GM23248 (cell line): ENCODE measurements around the gene SEZ6L2.

Experiments
- EZH2 ChIP-seq: fragments of 200-600 bp; sonication (generic); IDR thresholded peaks from 2 replicates; pipeline ENCODE4 v1.6.1; 2018; ENCODE audit warnings: antibody characterized with exemption, mild to moderate bottlenecking; ENCODE audit not compliant: insufficient read depth, poor library complexity, severe bottlenecking
- EZH2phosphoT487 ChIP-seq: fragments of 200-600 bp; sonication (generic); IDR thresholded peaks from 2 replicates; pipeline ENCODE4 v1.6.1; 2018; ENCODE audit warnings: antibody characterized with exemption, moderate library complexity, mild to moderate bottlenecking, low read depth; ENCODE audit not compliant: insufficient read depth

GRCh38 chr16:29873319-29873718 lies 26.0 kb downstream of the SEZ6L2 start:
- TF ChIP-seq EZH2 (no peak), EZH2phosphoT487 (no peak)
